Measurements from ENCODE around the gene DIAPH2.

DNA sequence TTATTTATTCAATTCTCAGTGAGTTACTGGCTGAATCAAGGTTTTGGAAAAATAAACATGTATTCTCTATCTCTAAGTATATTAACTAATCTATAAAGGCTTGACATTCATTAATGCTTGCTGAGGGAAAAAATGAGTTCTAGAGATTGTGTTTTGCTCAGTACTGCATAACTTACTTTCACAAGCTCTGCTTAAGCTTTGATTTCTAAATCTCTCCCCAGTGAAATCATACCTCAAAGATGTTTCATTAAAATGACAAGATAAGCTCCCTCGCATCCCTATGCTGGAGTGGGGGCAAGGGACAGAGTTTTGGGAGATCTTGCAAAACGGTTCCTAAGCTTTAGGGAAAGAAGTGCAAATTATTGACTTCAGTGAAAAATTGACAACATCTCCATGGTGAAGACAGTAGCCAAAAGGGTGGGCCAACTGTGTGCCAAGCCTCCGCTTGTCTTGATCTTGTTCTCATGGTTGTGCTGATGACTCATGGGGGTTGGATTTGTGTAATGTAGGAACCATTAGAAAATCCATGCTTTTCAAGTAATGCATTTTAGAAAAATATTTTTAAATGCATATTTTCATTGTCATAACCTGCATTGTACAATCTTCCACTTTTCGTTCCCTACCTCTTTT lies 720.5 kb downstream of the DIAPH2 start:
- TF ChIP-seq ZNF317 (CRISPR knock-in tag; IDR thresholded peaks at IDR 0.05; ENCODE audit: borderline replicate concordance, low read depth) (no peak), JUN (CRISPR knock-in tag; IDR thresholded peaks at IDR 0.05) (no peak), ETV6 (CRISPR knock-in tag; IDR thresholded peaks at IDR 0.05) (no peak), KAT7 (CRISPR knock-in tag; IDR thresholded peaks at IDR 0.05; ENCODE audit: borderline replicate concordance) (no peak), ZNF121 (CRISPR knock-in tag; IDR thresholded peaks at IDR 0.05) (no peak), CREM (CRISPR knock-in tag; IDR thresholded peaks at IDR 0.05) (no peak), NFYB (CRISPR knock-in tag; conservative IDR thresholded peaks at IDR 0.05; ENCODE audit: low read depth) (no peak), NR3C1 (CRISPR knock-in tag; conservative IDR thresholded peaks at IDR 0.05; ENCODE audit: low read depth) (no peak)
- TF ChIP-seq, protein P1, sequence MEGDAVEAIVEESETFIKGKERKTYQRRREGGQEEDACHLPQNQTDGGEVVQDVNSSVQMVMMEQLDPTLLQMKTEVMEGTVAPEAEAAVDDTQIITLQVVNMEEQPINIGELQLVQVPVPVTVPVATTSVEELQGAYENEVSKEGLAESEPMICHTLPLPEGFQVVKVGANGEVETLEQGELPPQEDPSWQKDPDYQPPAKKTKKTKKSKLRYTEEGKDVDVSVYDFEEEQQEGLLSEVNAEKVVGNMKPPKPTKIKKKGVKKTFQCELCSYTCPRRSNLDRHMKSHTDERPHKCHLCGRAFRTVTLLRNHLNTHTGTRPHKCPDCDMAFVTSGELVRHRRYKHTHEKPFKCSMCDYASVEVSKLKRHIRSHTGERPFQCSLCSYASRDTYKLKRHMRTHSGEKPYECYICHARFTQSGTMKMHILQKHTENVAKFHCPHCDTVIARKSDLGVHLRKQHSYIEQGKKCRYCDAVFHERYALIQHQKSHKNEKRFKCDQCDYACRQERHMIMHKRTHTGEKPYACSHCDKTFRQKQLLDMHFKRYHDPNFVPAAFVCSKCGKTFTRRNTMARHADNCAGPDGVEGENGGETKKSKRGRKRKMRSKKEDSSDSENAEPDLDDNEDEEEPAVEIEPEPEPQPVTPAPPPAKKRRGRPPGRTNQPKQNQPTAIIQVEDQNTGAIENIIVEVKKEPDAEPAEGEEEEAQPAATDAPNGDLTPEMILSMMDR (IDR thresholded peaks at IDR 0.05) = no peak
- TF ChIP-seq, protein P2, sequence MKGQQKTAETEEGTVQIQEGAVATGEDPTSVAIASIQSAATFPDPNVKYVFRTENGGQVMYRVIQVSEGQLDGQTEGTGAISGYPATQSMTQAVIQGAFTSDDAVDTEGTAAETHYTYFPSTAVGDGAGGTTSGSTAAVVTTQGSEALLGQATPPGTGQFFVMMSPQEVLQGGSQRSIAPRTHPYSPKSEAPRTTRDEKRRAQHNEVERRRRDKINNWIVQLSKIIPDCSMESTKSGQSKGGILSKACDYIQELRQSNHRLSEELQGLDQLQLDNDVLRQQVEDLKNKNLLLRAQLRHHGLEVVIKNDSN (CRISPR knock-in tag; IDR thresholded peaks at IDR 0.05) = no peak
- TF ChIP-seq, protein P3, sequence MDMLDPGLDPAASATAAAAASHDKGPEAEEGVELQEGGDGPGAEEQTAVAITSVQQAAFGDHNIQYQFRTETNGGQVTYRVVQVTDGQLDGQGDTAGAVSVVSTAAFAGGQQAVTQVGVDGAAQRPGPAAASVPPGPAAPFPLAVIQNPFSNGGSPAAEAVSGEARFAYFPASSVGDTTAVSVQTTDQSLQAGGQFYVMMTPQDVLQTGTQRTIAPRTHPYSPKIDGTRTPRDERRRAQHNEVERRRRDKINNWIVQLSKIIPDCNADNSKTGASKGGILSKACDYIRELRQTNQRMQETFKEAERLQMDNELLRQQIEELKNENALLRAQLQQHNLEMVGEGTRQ (CRISPR knock-in tag; IDR thresholded peaks at IDR 0.05) = no peak
- TF ChIP-seq, protein P4, sequence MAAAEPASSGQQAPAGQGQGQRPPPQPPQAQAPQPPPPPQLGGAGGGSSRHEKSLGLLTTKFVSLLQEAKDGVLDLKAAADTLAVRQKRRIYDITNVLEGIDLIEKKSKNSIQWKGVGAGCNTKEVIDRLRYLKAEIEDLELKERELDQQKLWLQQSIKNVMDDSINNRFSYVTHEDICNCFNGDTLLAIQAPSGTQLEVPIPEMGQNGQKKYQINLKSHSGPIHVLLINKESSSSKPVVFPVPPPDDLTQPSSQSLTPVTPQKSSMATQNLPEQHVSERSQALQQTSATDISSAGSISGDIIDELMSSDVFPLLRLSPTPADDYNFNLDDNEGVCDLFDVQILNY (CRISPR knock-in tag; IDR thresholded peaks at IDR 0.05) = no peak
